HG02623 (cell line): Measurements from ENCODE around the gene CARD19.

Source experiments
- ATAC-seq: cut with Tn5 transposase; IDR thresholded peaks from one replicate; pipeline ENCODE4 v1.9.1; 2021; ENCODE audit warnings: moderate library complexity; ENCODE audit not compliant: unreplicated experiment

CARD19 gene

GRCh38 chr9:93061791-93062763 is 33.9 kb upstream of the CARD19 start:
- peak; percentile 25 for ATAC-seq

DNA sequence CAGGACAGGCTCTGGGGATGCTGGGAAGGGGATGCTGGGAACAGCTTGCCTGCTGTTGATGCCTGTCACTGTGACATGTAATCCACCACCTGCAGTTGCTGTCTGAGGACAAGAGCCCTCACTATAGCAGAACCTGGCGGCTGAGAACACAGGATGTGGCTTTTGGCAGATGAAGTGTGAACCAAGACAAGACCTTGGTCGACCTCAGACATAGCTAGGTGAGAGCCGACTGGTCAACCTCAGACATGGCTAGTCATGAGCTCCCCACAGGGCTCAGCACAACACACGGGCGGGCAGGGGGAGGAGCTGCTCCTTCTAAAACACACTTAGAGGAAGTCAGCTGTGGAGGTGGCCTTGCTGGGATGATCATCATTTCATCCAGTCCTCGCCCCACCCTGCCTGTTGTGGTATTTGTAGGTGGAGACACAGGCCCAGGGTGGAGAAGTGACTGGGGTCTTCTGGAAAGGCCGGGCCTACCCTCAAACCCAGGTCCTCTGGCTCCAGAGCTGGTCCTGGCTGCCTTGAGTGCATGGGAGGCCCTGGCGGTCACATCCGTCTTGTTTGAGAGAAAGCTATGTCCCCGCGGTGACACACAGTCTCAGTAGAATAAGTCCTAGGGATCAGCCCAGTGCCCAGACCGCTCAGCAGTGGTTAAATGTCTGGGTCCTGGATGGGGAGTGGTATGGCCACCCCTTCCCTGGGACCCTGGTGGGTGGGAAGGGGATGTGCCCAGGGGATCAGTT is 31.5 kb upstream of the CARD19 start:
- peak; percentile 90 for ATAC-seq

DNA sequence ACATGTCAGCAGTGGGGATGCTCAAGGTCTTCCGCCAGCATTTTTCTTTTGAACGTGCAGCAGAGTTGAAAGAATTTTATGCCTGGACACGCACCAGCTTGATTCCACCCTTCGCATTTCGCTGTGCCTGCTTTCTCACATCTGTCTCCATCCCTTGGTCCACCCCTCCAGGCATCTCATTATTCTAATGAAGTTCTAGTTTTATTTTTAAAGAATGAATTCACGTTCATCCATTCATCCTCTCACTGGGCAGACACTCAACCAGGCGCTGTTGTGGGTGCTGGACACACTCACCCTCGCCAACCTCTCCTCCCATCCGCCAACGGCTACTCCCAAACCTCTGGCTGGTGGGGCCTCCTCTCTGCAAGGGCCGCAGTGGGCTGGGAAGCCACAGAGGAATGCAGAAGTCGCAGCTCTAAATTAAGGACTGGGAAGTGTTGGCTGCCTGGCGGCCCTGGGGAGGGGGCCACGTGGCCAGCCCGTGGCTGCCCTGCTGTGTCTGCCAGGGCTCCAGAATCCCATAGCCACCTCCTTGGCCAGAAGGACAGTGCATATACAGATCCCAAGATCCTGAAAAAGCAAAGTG is 30.8 kb upstream of the CARD19 start:
- no peak for ATAC-seq

GRCh38 chr9:93066978-93067603 is 28.9 kb upstream of the CARD19 start:
- ATAC-seq: no peak

- no peak for ATAC-seq
Observed at GRCh38 chr9:93068956-93069355, 27.1 kb upstream of the CARD19 start.

DNA sequence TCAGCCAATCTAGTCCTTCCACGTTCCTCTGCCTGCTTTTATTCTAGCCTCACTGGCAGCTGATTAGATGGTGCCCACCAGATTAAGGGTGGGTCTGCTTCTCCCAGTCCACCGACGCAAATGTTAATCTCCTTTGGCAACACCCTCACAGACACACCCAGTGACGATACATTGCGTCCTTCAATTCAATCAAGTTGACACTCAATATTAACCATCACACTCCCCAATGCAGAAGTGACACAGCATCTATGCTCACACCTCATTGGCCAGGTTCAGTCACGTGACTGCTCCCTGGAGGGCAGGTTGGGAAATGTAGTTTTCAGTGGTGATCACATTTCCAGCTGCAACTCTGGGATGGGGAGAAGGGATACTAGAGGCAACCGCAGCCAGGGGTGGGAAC is 24.6 kb upstream of the CARD19 start:
- no peak for ATAC-seq

- ATAC-seq: no peak
Observed at GRCh38 chr9:93072383-93072795, 23.6 kb upstream of the CARD19 start.

- ATAC-seq: no peak
Observed at GRCh38 chr9:93076101-93076791, 19.8 kb upstream of the CARD19 start.

GRCh38 chr9:93076792-93077128 is 19.3 kb upstream of the CARD19 start:
- ATAC-seq: no peak

- ATAC-seq: no peak
Observed at GRCh38 chr9:93077367-93077766, 18.6 kb upstream of the CARD19 start.

- no peak for ATAC-seq
Observed at GRCh38 chr9:93077811-93078210, 18.2 kb upstream of the CARD19 start.

- ATAC-seq: no peak
Observed at GRCh38 chr9:93079371-93079770, 16.6 kb upstream of the CARD19 start.

GRCh38 chr9:93080406-93080805 is 15.6 kb upstream of the CARD19 start:
- no peak for ATAC-seq

DNA sequence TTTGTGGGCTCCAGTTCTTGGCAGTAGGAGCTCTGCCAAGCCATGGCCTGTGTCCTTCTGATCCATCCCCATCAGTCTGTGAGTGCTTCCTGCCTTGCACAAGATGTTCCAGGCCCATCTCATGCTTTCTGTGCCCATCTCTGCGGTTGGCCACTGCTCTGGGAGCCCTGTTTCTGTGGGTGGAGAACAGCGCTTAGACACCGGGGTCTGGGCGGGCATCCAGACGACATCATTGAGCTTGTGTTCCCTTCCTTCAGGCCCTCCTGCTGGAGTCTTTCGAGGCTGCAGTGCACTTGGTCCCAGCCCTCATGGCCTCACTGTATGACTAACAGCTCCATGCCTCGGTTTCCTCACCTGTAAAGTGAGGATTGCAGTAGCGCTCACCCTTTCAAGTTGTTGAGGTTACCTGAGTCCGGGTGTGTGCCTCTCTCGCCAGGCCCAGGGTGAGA is 14.9 kb upstream of the CARD19 start:
- ATAC-seq: no peak

DNA sequence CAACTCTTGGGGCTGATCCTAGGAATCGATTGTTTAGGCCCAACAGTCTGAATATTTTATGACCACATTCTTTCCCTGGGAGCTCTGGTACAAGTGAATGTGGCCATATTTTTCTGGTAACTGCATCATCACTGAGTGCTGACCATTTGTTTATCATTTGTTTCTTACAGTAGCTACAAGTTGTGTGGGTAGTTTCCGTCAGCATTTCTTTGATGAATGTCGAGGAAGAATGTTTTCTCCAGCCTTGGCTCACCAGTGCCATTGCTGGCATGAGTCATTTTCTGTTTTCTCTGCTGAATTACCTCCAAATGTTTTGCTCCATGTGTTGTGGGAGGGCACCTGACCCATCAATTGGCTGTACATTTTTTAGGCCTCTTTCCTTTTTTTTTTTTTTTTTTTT is 14.1 kb upstream of the CARD19 start:
- no peak for ATAC-seq

DNA sequence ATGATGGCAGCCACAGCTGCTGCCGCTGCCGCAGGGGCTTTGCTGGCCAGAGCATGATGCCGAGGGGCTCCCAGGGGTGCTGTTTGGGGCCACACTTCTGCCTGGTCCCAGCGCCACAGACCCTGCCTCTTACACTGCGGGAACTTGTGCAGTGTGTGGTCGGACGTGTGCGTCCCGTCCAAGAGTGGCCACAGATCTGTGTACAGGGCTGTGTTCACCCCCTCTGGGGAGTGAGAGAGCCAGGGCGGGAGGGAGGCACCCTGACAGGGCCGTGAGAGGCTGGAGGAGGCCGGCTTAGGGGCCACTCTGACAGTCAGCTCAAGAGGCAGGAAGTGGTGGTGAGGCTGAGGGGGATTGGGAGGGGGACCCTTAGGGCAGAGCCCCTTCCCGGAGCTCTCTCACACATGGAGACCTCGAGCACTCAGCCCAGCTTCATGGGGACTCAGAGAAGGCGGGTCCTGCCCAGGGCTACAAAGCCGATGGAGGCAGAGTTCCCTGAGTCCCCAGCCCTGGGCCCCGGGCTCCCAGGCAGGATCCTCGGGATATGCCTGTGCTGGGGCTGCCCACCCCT is 13.1 kb upstream of the CARD19 start:
- no peak for ATAC-seq

DNA sequence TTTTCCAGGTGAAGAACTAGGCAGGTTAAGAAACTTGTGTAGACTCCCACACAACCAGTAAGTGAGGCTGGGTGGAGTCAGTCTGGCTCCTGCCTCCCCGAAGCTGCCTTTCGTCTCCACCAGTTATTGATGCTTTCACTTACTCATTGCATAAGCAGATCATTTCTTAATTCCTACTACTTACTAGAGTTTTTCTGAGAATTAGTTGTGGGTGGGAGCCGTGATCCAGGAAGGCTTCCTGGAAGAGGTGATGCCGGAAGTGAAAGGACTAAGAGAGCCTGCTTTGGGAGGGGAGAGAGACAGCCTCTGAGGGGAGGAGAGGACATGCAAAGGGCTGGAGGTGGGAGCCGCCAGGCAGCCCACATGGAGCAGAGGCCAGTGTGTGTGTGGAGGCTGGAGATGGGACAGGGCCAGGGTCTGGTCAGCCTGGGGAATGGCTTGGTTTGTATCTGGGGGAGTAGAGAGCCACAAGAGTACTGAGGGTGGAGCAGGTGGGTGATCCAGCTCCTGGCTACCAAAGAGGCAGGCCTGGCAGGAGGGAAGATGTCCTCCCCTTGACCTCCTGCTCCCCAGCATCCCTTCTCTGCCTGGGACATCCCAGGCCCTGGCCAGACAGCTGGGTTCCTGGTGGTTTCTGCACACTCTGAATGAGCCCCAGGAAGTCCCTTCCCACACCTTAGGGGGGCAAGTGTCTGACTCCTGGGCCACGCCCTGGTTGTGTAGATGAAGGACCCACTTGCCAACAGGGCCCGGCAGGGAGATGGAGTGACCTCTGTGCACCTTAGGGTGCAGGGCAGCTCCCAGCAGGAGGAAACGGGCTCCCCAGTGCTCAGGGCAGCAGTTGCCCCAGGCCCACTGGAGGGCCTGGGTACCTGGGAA is 12.2 kb upstream of the CARD19 start:
- no peak for ATAC-seq

DNA sequence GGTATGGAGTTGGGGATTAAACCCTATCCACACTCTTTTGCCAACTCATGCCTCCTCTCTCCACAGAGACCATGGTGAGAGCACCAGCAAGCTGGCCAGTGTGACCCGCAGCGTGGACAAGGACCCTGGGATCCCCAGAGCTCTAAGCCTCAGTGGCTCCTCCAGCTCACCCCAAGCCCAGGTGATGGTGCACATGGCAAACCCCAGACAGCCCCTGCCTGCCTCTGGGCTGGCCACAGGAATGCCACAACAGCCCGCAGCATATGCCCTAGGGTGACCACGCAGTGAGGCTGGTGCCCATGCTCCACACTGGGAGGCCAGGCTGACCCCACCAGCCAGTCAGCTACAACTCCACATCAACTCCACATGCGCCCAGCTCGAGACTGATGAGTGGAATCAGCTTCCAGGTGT is 11.5 kb upstream of the CARD19 start:
- no peak for ATAC-seq

DNA sequence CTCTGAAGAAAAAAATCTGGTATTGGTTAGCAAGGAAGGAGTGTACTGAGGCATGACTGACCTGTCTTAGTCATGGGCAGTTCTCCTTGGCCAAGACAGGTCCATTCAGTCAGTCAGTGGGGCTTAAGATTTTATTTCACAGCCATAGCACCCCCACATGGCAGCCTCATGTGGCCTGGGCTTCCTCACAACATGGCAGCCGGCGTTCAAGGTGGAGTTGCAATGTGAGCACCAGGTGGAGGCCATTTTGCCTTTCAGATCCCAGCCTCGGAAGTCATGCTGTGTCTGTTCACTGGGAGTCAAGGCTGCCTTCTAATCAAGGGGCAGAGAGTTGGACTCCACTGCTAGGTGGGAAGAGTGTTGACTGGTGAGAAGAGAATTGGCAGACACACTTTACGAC is 10.3 kb upstream of the CARD19 start:
- no peak for ATAC-seq
